ENCODE results near the gene ZNF625. TPM values are rescaled to one million over a fixed set of nuclear protein-coding genes. Genes with fewer than 3 reads are reported as not detected.
A peak's percentile ranks its signal among the peaks of the same experiment; 100 is the strongest.

Gene ZNF625
- 2.9 TPM for total RNA-seq
- long read RNA-seq, partial matches to known transcripts = 0 of 1 reads
- long read RNA-seq, other reads (novel, unspliced or antisense) = 0 of 1 reads

GRCh38 chr19:12156223-12157058, at the start of gene ZNF625:
TSS of gene ZNF625 (minus strand) at chr19:12156734. CDS start at chr19:12156558, 176 bp downstream.
- peak; percentile 99 for ATAC-seq
- intact Hi-C loops (cut with micrococcal nuclease) = no loop called here
- peak; percentile 93 for DNase-seq

GRCh38 chr19:12205296-12205695, 48.8 kb upstream of the ZNF625 start:
- intact Hi-C loops (cut with micrococcal nuclease) = no loop called here
- ATAC-seq (no peak), DNase-seq (no peak)

GRCh38 chr19:12202250-12202649, 45.7 kb upstream of the ZNF625 start:
- DNase-seq (peak; percentile 51), ATAC-seq (peak; percentile 70)
- intact Hi-C loops (cut with micrococcal nuclease) = no loop called here

DNA sequence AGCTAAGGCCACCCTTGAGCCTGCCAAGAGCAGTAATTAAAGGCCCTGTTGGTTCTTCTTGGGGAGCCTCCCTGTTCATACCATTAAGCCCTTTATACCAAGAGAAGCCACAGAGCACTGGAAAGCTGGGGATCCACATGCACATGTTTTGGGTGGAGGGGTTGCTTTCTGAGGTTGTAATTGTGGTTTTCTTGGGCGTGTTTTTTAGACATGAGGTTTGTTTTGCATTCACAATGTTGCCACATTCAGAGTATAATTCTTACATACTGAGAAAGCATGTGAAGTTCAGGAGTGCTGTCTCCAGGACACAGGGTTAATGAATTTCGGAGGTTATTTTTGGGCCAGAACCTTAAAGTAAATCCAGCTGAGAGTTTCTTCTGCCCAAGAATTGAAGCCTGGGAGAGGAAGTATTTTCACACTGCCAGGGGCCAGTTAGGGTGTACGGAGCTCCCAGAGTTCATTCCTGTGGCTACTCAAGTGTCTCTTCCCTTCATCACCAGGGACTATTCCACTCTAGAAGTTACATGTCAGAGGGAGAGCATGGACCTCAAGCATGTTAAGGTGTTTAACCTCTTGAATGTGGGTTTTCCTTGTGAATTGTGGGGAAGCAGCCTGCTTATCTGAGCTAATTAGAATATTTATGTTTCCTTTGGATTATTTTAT, 43.4 kb upstream of the ZNF625 start:
- no peak for DNase-seq
- intact Hi-C loops (cut with micrococcal nuclease) = no loop called here
- no peak for ATAC-seq

DNA sequence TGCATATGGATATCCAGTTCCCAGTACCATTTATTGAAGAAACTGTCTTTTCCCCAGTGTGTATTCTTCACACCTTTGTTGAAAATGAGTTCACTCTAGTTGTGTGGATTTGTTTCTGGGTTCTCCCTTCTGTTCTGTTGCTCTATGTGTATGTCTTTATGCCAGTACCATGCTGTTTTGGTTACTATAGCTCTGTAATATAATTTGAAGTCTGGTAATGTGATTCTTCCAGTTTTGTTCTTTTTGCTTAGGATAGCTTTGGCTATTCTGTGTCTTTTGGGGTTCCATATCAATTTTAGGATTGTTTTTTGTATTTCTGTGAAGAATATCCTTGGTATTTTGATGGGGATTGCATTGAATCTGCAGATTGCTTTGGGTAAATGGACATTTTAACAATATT, 41.6 kb upstream of the ZNF625 start:
- ATAC-seq (no peak), DNase-seq (no peak)
- intact Hi-C loops (cut with micrococcal nuclease) = no loop called here

DNA sequence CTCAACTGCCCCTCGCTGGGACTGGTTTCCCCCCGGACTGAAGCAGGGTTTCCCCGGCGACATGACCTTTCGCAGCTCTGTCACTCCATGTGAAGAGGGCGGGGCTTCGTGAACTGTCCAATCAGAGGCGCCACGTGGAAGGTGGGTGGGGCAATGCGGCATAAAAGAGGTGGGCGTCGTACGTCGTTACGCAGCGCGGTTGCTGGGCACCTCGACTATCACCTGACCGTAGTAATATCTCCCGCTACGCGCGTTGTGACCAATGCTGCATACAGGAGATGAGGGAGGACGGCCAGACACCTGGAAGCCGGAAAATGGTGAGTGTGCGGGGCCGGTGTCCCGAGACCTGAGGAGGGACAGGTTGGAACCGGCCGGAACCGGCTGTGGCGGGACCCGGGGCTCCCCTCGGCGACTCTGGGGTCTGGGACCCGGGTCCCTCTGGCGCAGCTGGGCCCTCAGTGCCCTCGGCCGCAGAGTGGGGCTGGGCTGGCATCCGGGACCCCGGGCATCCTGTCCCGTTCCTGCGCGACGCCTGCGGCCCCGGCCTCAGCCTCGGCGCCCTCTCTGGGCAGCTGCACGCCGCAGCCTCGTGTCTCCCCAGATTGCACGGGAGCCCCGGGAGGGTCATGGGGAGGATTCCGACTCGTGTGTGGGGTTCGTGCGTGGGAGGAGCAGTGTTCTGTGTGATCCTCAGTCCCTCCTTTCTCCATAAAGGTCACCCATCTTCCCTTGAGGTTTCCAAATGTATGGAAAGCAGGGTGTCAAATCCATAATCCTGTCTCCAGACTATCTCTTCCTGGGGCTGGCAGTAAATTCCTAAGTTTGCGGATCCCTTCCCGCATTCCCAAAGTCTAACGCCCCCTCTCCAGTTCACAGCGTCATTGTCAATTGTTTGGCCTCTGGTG, 38.5 kb upstream of the ZNF625 start:
- ATAC-seq (peak; percentile 99), DNase-seq (peak; percentile 91)
- intact Hi-C loops (cut with micrococcal nuclease) = no loop called here

GRCh38 chr19:12187625-12188024, 31.1 kb upstream of the ZNF625 start:
- intact Hi-C loops (cut with micrococcal nuclease) = no loop called here
- DNase-seq = no peak
- no peak for ATAC-seq

DNA sequence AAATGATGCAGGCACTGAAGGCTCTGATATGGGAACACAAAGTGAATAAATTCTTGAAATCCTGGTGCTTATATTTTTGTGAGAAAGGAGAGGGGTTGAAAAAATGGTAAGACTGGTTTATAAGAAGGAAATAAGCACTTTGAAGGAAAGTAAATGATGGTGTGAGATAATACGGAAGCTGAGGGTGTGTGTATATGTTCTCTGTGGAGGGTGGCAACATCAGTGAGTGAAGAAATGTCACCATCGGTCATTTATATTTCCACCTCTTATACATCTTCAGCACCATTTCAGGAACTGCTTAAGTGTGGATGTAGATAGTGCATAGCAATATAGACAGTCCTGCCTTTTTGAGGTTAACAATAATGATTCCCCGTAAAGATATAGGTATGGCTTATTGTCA, 23.8 kb upstream of the ZNF625 start:
- DNase-seq = no peak
- intact Hi-C loops (cut with micrococcal nuclease) = no loop called here
- no peak for ATAC-seq

DNA sequence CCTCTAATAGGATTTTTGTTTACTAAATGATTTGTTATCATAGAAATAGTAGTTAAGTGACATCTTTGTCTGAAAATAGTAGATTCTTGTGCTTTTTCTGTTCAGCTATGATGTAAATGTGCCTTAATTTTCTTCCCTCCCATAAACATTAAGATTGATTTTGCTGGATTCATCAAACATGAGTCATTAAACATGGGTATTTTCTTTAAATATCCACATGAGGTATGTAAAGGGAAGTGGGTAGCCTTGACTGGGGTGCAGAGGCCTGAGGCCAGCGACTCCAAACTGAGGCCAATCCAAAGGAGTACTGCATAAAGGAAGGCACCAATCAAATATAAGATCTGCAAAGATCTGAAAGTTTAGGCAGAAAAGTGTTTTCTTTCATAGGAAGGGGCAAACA, 10.1 kb upstream of the ZNF625 start:
- DNase-seq = no peak
- intact Hi-C loops (cut with micrococcal nuclease) = no loop called here
- ATAC-seq = no peak

- ATAC-seq = no peak
- intact Hi-C loops (cut with micrococcal nuclease) = no loop called here
- no peak for DNase-seq
These were observed 7.3 kb upstream of the ZNF625 start for GRCh38 chr19:12163826-12164225.

DNA sequence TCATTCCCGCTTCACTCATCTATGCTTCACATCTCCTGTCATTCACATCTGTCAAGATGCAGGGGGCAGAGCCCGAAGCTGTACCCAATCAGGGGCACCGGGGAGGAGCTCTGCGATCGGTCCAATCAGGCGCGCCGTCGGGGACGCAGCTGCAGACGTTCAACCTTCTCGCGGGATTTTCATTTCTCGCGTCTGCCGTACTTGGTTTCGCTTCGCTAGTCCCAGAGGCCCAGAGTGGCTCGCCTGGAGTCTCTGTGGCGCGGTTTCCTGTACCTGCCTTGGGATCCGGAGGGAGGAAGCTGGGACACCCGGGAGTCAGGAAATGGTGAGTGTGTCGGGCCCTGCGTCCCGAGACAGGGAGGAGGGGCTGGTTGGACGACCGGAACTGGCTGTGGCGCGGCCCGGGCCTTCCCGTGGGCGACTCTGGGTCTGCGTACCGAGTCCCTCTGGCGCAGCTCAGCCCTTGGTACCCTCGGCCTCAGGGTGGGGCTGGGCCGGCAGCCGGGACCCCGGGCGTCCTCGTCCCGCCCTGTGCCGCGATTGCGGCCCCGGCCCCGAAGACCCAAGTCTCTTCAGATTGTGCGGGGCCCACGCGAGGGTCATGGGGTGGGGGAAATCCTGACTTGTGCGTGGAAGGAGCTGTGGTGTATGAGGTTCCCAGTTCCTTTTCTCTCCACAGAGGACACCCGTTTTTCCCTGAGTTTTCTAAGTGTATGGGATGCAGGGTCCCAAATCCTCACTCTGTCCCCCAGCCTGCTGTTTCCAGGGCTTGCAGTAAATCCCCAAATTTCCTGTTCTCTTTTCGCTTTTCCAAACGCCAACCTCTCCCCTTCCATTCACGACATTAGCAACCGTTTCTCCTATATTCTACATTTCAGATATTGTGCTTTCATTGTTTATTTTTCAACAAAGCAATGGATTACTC, 6.6 kb upstream of the ZNF625 start, which contains the start of gene ZNF136:
ZNF136 (plus strand) TSS at position 215 of the 925 bp plus-strand sequence; CDS start at position 323, 108 bp downstream.
- intact Hi-C loops (cut with micrococcal nuclease) = no loop called here
- ATAC-seq (peak; percentile 99), DNase-seq (peak; percentile 96)

DNA sequence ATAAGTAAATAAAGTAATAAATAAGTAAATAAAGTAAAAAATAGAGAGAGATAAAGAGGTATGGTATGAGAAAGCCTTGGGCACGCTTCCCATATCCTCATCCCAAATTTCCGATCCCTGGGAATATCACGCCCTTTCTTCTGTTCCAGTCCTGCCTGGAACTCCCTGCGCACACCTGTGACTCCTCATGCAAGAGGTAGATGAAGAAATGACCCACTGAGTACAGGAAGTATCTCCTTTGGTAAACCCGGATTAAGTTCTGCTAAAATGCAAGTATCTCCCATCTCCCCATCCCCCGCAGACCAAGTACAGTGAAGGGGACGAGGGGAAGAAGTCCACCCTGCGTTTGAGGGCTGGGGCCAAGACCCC, 6.0 kb upstream of the ZNF625 start:
- DNase-seq = no peak
- intact Hi-C loops (cut with micrococcal nuclease) = no loop called here
- no peak for ATAC-seq

DNA sequence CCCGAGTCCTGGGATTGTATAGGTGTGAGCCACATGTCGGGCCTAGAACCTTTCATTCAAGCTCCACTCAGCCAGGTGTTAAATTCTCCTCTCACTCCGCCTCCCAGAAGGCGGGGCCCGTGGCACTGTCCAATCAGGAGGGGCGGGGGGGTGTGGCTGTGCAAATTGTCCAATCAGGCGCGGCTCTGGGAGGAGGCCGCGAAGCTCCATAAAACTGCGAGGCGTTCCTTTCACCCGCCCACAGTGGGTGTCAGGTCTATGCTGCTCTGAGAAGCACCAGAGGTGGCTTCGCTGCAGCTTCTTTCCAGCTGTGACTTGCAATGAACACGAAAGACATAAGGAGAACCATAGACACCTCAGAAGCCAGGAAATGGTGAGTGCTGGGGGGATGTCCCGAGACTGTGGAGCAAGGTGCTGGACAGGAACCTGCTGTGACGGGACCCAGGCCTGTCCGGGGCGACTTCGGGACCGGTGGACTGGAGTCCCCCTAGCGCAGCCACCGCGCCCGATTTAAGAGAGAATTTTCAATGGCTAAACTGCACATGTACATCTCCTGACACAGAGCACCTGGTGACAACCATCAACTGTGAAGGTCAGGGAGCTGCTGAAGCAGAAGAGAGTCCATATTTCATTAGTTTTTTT, 3.4 kb upstream of the ZNF625 start:
- intact Hi-C loops (cut with micrococcal nuclease) = no loop called here
- no peak for DNase-seq
- ATAC-seq = no peak

GRCh38 chr19:12155324-12155860, 1.1 kb downstream of the ZNF625 start:
- ATAC-seq (no peak), DNase-seq (no peak)
- intact Hi-C loops (cut with micrococcal nuclease) = no loop called here

GRCh38 chr19:12145348-12145747, 11.2 kb downstream of the ZNF625 start:
- ATAC-seq (no peak), DNase-seq (no peak)
- intact Hi-C loops (cut with micrococcal nuclease) = loop anchor here (10.0 kb wide), 1 partner anchor 261 kb away; the partner anchor contains the start of gene ZNF69

DNA sequence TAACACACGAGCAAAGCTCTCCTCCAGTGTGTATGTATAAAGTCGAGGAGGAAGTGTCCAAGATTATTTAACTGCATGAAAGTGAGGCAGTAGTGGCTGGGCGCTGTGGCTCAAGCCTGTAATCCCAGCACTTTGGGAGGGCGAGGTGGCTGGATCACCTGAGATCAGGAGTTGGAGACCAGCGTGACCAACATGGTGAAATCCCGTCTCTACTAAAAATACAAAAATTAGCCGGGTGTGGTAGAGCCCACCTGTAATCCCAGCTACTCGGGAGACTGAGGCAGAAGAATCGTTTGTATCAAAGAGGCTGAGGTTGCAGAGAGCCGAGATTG, 15.2 kb downstream of the ZNF625 start:
- no peak for ATAC-seq
- no peak for DNase-seq
- intact Hi-C loops (cut with micrococcal nuclease) = loop anchor here (10.0 kb wide), 1 partner anchor 257 kb away; the partner anchor contains the start of gene ZNF69

GRCh38 chr19:12140545-12141404, 15.8 kb downstream of the ZNF625 start:
- ATAC-seq (peak; percentile 90), DNase-seq (peak; percentile 92)
- intact Hi-C loops (cut with micrococcal nuclease) = loop anchor here (10.0 kb wide), 1 partner anchor 256 kb away; the partner anchor contains the start of gene ZNF69

All from left ventricle myocardium superior (tissue), 1 donor.